HT1080 (cell line): ENCODE measurements around the gene AGMAT. TPM values are rescaled to one million over a fixed set of nuclear protein-coding genes. Genes with fewer than 3 reads are reported as not detected.

Experiments used
- DNase-seq: peaks from one replicate; pipeline ENCODE4 v3.0.0-alpha.2; 2015; ENCODE audit warnings: low read depth
- small RNA-seq: library from RNA; depleted of rRNA; stranded (forward); fragments of <200 nt; gene quantifications from one replicate; pipeline ENCODE3, GENCODE V24; 2014
- total RNA-seq: library from RNA; depleted of rRNA; stranded (reverse); fragments of >200 nt; shearing (Covaris generic); gene quantifications from 2 replicates; pipeline ENCODE4 v1.2.3, GENCODE V29; 2014; rRNA removed

Gene AGMAT
- total RNA-seq, 1 experiment from 2014 or later, result not detected

DNA sequence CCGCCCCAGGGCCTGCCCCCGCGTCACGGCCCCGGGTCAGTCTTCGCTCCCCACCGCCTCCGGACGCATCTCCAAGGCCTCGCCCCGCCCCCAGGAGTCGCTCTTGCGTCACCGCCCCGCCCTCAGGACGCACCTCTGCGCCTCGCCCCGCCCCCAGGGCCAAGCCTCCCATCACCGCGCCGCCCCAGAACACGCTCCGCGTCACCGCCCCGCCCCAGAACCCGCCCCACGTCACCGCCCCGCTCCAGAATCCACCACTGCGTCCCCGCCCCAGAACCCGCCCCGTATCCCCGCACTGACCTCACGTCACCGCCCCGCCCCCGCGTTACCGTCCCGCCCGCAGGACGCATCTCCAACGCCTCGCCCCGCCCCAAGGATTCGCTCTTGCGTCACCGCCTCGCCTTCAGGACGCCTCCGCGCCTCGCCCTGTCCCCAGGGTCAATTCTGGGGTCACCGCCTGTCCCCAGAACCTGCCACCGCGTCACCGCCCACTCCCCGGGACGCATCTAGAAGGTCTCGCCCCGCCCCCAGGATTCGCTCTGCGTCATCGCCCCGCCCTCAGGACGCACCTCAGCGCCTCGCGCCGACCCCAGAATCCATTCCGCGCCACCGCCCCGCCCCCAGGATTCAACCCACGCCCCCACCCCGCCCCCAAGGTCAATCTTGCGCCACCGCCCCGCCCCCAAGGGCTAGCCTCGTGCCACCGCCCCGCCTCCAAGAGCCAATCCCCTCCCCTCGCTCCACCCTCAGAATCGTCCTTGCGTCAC, 60.4 kb downstream of the AGMAT start:
- peak; percentile 86 for DNase-seq

GRCh38 chr1:15524021-15524282, 60.9 kb downstream of the AGMAT start, which contains the start of gene CASP9:
Gene CASP9 (minus strand): TSS chr1:15524215. CDS start chr1:15524200, 15 bp downstream.
- DNase-seq, result no peak

DNA sequence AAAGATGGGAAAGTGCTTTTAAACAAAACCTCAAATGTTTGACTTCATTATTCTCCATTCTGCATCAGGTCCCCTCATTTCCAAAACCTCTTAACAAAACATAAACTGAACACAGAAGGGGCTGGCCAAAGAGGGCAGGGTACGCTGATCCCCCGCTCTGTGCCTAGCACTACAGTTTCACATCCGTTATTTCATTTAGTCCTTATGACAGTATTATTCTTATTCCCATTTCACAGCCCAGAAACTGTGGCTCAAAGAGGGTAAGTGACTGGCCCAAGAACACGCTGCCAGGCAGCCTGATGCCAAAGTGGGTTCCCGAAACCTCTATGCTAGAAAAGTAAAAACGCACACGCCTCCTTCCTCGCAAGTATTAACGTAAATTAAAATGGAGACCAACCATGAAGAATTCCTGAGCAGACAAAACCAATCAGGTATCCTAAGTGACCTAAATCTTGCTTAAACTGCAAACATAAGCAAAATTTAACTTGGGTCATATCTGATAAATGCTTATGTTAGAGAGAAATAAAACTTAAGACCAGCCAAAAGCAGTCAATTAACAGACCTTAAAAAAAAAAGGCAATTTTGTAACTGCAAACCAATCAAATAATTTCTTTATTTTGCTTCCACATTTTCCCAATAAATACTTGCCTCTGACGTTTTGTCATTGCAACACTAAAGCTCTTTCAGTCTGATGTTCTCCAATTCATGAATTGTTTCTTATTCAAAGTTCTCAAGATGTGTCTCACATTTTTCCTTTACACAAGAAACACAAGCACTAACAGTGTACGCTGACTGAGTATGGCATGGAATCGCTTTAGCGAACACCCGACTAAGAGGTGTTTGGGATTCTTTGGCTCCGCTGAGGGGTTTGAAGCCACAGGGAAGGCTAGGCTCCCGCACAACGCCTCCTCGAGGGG, 61.5 kb downstream of the AGMAT start:
- no peak for DNase-seq

GRCh38 chr1:15522551-15522950, 62.3 kb downstream of the AGMAT start:
- DNase-seq, result no peak

Small RNAs within 50 kb of the gene (small RNA-seq; reads per million reads assigned to genes)
- gene CD24P1, result not detected
- not detected for gene RNU7-179P
- gene SCARNA21B, result not detected

Other genes starting within 250 kb of the AGMAT start
- 134 and 169 TPM in 2 replicates for gene EFHD2, start 175.2 kb downstream of the AGMAT start, total RNA-seq
- gene CTRC, start 146.6 kb downstream of the AGMAT start, total RNA-seq, result not detected in 2 replicates
- gene CELA2A, start 128.3 kb downstream of the AGMAT start, total RNA-seq, result not detected in 2 replicates
- not detected in 2 replicates for gene CELA2B, start 108.9 kb downstream of the AGMAT start, total RNA-seq
- gene CASP9, start 60.8 kb downstream of the AGMAT start, total RNA-seq, result 3.1 and 6.2 TPM in 2 replicates
- 7.3 and 10.5 TPM in 2 replicates for gene DNAJC16, start 58.2 kb downstream of the AGMAT start, total RNA-seq
- gene DDI2, start 32.4 kb upstream of the AGMAT start, total RNA-seq, result 12.4 and 13.8 TPM in 2 replicates
- 44.4 and 45.2 TPM in 2 replicates for gene PLEKHM2, start 99.3 kb upstream of the AGMAT start, total RNA-seq
- 0.07 and 0.16 TPM in 2 replicates for gene SLC25A34, start 151.2 kb upstream of the AGMAT start, total RNA-seq
- gene TMEM82, start 157.4 kb upstream of the AGMAT start, total RNA-seq, result not detected in 2 replicates
- gene FBLIM1, start 173.7 kb upstream of the AGMAT start, total RNA-seq, result 80.6 and 82.6 TPM in 2 replicates
- 12.4 and 31.0 TPM in 2 replicates for gene UQCRHL, start 222.6 kb upstream of the AGMAT start, total RNA-seq